Measurements from ENCODE around the gene EPM2AIP1.
A peak's percentile ranks its signal among the peaks of the same experiment; 100 is the strongest.
"Not testable (repeated sequence)": the region's sequence is repeated elsewhere in the genome, so short reads cannot be mapped to it uniquely, and the experiment has no call there.

Gene EPM2AIP1

DNA sequence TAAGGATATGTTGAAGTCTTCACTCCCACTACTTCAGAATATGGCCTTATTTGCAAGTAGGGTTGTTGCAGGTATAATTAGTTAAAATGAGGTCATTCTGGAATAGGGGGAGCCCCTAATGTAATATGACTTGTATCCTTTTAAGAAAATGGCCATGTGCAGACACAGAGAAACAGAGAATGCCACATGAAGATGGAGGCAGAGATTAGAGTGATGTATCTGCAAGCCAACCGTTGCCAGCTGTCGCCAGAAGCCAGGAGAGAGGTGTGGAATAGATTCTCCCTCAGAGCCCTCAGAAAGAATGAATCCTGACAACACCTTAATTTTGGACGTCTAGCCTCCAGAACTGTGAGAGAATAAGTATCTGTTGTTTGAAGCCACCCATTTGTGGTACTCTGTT lies 36.8 kb downstream of the EPM2AIP1 start:
- no peak overlapping the region for H3K4me3 ChIP-seq (ENCODE audit: low read length)
- no peak for DNase-seq (ENCODE audit: low read depth)
- TF ChIP-seq CTCF (IDR thresholded peaks at IDR 0.05; ENCODE audit: insufficient read depth, low read depth, low read length, missing control alignments), result no peak

GRCh38 chr3:36954452-36955134 lies 38.3 kb downstream of the EPM2AIP1 start:
- no peak for TF ChIP-seq CTCF (IDR thresholded peaks at IDR 0.05; ENCODE audit: insufficient read depth, low read depth, low read length, missing control alignments)
- H3K4me3 ChIP-seq (ENCODE audit: low read length), result no peak overlapping the region
- peak; percentile 14 for DNase-seq (ENCODE audit: low read depth)

GRCh38 chr3:36947814-36948213 lies 45.1 kb downstream of the EPM2AIP1 start:
- not testable (repeated sequence) for H3K4me3 ChIP-seq (ENCODE audit: low read length); DNase-seq (ENCODE audit: low read depth)

DNA sequence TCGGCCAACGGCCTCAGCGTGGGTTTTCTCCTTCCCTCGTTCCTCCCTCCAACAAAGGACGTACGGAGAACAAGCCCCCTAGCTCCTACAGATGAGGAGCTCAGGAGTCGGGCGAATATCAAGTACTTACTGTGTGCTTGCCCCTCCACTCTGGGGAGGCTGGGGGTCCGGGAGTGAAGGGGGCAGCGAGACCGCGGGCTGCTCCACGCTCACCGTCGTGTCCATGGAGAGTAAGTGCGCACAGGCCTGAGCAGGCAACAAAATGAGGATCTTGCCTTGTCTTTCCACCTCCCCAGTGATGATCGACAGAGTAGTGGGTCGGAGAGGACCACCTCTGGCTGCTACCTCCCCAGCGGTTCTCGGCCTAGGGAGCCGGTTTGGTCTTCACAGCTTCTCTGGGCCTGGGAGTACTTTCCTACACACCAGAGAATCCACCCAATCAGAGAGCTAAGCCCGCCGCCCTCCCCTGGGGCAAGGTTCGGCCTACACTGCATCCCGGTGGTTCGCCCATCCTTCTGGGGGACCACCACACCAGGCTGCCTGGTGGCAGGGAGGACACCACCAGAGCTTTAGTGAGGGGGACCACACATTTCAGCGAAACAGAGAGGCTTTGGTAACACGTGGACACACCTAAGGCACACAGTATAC lies 47.5 kb downstream of the EPM2AIP1 start:
- H3K4me3 ChIP-seq (ENCODE audit: low read length), result peak overlapping the region; percentile 56
- TF ChIP-seq CTCF (IDR thresholded peaks at IDR 0.05; ENCODE audit: insufficient read depth, low read depth, low read length, missing control alignments), result no peak
- DNase-seq (ENCODE audit: low read depth), result no peak

DNA sequence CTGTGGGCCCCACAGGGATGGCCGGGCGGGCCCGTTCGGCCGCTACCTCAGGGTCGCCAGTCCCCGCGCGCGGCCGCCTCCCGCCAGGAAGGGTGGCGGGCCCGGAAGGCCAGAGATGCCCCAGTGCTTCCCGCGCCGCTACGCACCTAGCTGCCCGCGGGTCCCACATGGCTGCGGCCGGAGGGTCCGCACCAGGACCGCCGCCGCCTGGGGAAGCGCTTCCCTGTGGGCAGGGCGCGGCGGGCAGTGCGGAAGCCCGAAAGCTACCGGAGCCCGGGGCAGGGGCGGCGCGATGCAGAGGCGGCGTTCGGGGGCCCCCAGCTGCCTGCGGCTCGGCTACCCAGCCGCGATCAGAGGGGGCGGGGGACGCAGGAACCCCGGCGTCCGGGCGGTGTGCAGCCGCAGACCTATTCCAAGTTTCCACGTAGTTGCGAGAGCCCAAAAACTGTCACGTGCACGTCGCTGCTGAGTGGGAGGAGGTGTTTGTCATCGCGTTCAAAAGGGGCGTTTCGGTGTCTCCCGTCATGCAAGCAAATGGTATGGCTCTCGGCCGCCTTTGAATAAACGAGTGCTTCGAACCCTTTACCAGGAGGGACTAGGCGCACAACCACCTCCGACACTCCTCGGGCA lies 48.2 kb downstream of the EPM2AIP1 start, which contains the start of gene TRANK1:
Gene TRANK1 (minus strand): TSS at position 414 of the 630 bp plus-strand sequence. CDS start 245 bp downstream, at position 169.
- TF ChIP-seq CTCF (IDR thresholded peaks at IDR 0.05; ENCODE audit: insufficient read depth, low read depth, low read length, missing control alignments), result no peak
- DNase-seq (ENCODE audit: low read depth), result peak; percentile 37
- peak within 1 kb of the TSS; percentile 56 for H3K4me3 ChIP-seq (ENCODE audit: low read length)

DNA sequence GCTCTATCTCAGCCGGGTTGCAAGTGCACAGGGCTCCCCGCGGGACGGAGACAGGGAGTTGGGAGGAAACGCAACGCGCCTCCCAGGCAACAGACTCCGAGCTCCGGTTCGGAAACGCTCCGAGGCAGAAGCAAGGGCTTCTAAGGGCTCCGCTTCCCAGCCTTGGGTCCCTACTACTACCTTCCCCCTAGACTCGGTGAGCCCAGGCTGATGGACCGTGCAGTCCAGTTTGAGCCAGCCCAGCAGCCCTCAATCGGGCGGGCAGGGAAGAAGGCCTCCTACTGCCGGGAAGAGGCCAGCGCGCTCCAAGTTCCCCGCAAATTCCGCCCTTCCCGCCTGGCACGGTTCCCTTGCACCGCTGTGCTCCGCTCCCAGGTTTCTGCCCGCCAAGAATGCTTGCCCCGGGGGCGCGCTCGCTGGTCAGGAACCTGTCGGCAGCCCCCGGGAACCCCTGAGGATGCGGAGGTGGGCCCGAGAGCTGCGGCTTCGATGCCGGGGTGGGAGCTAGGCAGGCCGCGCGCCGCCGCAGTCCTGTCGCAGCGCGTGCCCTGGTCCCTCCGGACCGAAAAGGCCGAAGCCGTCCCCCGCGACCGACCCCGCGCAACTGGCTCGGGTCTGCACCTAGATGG lies 48.8 kb downstream of the EPM2AIP1 start:
- TF ChIP-seq CTCF (IDR thresholded peaks at IDR 0.05; ENCODE audit: insufficient read depth, low read depth, low read length, missing control alignments), result peak; percentile 12
- peak; percentile 53 for DNase-seq (ENCODE audit: low read depth)
- H3K4me3 ChIP-seq (ENCODE audit: low read length), result peak overlapping the region; percentile 56

DNA sequence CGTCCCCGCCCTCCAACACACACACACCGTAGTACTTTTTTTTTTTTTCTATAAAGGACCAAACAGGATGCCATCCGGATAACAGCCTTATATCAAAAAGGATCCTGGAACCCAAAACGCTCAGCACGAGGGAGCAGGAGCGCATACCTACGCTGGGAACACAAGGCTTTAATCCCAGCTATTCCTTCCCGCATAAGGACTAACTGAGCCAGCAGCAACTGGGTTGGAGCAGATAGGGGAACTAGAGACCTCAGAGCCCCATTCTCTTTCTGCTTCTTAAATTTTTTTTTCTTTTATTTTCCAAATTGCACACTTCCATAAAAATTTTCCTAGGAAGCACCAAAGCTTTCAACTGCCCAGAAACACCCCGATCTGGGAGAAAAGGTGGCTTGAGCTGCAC lies 49.3 kb downstream of the EPM2AIP1 start:
- peak overlapping the region; percentile 56 for H3K4me3 ChIP-seq (ENCODE audit: low read length)
- no peak for DNase-seq (ENCODE audit: low read depth)
- no peak for TF ChIP-seq CTCF (IDR thresholded peaks at IDR 0.05; ENCODE audit: insufficient read depth, low read depth, low read length, missing control alignments)

All from epithelial cell of esophagus (primary cell).